HG03565 (cell line): ENCODE results near the gene KLF11.
"Not testable (repeated sequence)": the region's sequence is repeated elsewhere in the genome, so short reads cannot be mapped to it uniquely, and the experiment has no call there.

Experiments used
- ATAC-seq: cut with Tn5 transposase; IDR thresholded peaks from one replicate; pipeline ENCODE4 v1.9.1; 2021; ENCODE audit warnings: mild to moderate bottlenecking, moderate library complexity; ENCODE audit not compliant: unreplicated experiment

KLF11 gene

DNA sequence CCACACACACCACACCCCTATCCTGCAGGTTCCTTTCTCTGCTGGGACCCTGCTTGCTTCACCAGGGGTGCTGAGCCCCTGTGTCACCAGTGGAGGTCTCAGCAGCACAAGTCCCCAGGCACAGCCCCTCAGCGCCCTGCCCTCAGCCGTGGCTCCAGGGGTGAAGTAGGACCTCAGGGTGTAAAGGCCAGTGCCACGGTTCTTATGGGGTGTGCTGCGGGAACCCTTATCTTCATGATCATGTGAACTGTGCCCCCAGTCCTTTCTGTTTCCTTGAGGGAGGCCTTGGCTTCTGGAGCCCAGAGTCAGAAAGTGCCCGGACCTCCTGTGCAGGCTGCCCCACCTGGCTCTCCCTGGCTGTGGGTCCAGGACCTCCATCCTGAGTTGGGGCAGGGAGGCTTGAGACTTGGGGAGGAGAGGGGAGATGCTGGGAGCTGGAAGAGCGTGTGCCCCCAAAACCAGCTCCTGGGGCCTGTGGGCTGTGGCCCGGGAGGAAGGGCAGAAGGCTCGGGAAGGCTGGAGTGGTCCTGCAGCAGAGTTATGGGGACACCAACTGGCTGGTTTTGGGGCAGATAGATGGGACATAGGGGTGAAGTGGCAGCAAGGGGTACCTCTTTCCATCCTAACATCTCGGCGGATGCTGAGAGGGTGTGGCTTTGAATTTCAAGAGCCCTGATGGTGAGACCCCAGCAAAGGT lies 20.2 kb upstream of the KLF11 start:
- ATAC-seq: no peak

DNA sequence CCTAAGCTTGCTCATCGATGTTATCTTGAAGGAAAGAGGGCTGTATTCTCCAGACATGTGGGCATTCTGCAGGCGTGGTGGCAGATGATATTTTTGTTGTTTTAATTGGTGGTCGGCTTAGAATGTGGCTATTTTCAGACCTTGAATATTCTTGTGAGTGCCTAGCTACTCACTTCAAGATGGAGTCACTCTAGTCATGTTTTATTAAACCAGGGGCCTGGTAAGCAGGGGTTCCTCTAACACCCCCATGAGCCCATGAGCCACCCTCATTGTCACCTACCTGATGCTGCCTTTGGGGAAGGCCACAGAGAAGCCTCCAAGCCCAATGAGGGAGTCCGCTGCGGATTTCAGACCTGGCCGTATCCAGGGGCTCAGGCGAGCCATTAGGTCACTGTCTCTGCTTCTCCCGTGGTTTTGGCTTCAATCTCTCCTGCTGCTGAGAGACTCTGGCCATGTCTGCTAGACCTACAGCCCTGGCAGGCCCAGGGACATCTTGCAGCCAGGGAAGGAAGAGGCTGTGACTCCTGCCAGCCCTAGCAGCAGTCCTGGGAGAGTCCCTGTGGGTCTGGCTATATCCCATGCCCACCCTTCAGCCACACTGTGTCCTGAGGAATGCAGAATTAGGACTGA lies 16.3 kb upstream of the KLF11 start:
- ATAC-seq: no peak

DNA sequence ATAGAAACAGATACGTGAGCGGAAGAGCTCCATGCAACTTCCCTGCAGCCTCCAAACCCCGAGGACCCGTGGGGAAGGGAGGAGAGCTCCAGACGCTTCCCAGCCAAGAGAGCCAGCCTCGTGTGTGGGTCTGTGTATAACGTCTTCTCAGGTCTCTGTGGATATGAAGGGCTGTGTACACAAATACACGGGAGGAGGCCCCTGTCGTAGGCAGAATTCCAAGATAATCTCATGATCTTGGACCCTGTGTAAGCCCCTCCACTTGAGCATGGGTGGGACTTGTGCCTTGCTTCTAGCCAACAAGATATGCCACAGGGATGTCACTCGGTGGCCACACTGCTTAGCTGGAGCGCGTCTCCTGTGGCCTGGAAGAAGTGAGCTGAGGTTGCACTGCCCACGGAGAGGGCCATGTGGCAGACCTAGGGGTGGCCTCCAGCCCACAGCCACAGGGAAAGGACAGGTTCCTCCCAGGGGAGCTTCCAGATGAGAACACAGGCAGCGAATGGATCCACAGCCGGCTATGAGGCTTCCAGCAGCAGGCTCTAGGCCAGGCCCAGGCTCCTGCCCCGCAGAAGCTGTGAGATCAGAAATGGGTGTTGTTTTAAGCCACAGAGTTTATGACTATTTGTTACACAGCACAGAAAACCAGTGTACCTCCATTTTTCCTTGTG lies 15.6 kb upstream of the KLF11 start:
- ATAC-seq: no peak

DNA sequence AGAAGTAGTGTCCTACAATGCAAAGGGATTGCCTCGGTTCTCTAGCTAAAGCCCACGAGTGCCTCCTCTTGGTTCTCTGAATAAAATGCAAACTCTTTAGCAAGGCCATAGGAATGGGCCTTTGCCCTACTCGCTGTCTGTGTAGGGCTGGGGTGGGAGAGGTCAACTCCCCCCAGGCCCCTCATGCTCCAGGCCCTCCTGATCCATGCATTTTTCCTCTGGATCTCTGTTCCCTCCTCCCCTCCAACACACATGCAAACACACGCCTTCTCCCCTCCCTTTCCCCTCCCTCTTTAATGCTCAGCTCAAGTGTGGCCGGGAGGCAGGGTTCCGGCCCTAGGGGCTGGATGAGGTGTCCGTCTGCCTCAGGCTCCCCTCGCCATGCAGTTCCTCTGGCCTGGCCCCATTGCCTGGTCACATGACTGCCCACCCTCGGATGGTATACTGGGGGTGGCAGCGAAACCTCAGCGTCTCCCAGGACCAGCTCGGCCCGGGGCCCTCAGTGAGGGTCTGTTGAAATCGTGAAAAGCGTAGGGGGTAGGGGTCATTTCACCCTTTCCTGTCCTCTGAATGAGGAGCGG lies 14.9 kb upstream of the KLF11 start:
- ATAC-seq: no peak

DNA sequence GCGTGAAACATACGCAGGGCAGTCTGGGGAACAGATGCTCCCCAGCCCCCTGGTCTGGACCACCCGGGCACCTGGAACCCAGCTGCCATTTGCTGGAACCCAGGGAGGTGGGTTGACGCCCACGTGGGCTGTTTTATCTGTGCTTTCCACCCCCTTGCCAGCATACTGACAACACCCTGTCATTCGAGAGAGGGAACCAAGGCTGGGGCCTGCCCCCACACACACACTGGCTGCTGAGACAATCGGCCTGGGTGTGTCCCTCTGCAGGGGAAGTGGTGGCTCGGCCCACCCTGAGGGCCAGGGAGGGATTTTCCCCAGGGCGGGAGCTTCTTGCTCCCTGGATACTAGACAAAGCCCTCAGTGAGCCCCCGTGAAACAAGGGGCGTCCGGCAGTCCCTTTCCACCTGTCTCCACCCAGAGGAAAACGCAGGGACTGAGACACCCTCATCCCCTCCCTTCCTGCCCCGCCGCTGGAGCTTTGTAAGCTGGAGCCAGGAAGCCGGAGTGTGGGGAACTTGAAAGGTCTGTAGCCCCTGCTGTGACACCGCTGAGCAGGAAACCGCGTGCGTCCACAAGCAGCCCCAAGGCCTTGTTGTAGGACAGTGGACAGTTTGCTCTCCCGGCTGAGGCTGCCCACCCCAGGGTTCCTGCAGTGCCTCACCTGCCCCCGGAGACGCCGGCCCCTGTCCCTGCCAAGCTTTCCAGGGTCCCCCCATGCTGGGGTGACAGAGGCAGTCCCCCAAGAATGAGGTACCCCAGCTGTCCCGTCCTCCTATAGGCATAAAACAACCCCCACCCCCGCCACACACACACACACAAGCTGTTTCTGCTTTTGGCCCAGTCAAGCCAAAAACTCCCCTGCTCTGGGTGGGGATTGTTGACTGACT lies 14.1 kb upstream of the KLF11 start:
- no peak for ATAC-seq

DNA sequence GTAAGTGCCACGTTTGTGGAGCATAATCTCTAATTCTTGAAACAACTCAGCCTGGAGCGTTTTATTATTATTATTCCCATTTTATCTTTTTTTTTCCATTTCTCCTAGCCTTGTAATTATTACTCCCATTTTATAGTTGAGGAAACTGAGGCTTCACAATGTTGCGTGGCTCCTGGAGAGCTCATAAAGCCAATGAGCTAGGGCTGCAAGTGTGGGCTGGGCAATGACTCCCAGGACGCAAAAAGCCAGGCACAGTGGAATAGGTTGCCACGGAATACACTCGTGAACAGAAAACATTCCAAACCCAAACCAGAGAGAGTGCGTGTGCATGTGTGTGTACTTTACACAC lies 13.5 kb upstream of the KLF11 start:
- ATAC-seq: no peak

DNA sequence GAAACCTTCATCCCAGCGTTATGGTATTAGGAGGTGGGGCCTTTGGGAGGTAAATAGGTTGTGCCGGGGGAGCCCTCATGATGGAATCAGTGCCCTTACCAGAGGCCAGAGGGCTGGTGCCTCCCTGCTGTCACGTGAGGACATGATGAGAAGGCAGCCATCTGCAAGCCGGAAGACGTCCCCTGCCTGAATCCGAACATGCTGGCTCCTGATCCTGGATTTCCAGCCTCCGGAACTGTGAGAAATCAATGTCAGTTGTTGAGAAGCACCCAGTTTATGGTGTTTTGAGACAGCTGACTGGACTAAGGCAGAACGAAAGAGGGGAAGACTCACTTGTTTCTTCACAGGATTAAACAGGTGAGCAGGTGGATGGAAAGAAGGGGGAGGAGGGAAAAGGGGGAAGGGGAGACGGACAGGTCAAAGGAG lies 13.0 kb upstream of the KLF11 start:
- ATAC-seq: no peak

DNA sequence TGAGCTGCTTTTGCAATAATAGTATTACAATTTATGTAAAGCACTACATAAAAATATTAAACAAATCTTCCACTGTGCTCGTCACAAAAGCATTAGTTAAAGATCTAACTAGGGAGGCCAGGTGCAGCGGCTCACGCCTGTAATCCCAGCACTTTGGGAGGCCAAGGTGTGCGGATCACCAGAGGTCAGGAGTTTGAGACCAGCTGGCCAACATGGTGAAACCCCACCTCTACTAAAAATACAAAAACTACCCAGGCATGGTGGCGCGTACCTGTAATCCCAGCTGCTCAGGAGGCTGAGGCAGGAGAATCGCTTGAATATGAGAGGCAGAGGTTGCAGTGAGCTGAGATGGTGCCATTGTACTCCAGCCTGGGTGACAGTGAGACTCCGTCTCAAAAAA lies 12.6 kb upstream of the KLF11 start:
- not testable (repeated sequence) for ATAC-seq

DNA sequence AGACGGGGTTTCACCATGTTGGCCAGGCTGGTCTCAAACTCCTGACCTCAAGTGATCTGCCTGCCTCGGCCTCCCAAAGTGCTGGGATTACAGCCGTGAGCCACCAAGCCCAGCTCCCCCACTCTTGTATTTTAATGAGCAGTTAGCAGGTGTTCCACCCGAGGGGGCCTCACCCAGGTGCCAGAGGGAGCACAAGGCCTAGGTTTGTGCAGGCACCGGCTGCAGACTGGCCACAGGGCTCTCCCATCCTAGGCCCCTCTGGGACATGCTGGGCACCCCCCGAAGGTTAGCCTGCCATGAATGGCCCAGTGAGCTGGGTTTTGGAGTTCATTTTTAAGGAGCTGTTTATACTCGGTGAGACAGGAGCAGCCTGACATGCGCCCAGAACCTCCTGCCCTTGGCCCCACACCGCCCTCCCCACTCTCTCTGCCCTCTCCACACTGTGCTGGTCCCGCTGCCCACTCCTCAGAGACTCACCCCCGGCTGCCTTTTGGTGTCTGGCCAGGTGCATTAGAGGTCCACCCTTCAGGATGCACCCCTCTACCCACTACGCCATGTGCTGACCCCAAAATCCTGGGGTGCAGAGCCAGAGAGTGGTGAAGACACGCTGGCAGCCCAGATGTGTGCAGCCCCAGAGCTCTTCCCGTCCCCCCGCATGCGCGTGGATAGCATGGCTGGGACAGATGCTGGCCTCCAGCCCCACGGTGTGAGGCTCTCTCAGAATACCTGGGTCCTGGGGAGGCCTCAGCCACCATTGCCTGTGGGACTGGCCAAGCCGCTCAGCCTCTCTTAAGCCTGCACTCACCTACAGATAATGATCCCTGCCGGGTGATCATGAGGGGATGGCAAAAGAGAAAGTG lies 11.2 kb upstream of the KLF11 start:
- no peak for ATAC-seq

DNA sequence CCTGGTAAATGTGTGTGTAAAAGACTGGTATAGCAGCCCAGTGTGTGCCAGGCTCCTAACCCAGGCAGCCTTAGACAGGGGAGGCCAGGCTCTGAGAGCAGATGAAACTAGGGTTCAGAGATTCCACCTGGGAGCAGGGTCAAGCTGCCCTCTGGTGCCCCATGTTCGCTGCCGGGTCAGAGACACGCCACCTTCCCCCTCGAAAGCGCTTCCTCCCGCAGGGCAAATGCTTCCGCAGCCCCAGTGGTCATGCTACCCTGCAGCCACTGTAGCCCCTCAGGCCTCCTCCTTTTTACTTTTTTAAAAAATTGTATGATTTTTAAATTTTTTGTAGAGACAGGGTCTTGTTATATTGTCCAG lies 10.6 kb upstream of the KLF11 start:
- no peak for ATAC-seq

DNA sequence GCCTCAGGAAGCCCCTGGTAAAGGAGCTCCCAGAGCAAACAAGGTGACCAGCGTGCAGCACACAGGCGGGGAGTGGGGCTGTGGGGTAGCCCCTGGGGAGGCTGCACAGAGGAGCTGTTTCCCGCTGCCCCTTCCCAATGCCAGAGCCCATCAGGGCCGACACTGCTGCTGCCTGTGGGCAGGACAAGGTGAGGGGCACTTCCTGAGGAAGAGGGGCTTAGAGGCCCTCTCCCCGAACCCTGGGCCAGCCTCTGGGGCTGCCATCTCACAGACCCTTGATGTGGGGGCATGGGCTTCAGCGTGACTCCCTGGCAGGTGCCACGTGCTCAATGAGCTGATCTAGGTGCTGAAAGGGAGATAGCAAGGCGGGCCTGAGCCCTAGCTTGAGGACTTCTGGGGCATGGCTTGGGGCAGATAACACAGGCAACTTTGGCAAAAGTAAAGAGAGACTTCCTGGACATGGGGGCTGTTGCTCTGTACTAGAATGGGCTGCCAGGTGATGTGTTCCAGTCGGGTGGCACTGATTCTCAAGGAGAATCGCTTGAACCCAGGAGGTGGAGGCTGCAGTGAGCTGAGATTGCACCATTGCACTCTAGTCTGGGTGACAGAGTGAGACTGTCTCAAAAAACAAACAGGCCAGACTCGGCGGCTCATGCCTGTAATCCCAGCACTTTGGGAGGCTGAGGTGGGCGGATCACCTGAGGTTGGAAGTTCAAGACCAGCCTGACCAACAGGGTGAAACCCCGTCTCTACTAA lies 9.9 kb upstream of the KLF11 start:
- ATAC-seq: no peak

DNA sequence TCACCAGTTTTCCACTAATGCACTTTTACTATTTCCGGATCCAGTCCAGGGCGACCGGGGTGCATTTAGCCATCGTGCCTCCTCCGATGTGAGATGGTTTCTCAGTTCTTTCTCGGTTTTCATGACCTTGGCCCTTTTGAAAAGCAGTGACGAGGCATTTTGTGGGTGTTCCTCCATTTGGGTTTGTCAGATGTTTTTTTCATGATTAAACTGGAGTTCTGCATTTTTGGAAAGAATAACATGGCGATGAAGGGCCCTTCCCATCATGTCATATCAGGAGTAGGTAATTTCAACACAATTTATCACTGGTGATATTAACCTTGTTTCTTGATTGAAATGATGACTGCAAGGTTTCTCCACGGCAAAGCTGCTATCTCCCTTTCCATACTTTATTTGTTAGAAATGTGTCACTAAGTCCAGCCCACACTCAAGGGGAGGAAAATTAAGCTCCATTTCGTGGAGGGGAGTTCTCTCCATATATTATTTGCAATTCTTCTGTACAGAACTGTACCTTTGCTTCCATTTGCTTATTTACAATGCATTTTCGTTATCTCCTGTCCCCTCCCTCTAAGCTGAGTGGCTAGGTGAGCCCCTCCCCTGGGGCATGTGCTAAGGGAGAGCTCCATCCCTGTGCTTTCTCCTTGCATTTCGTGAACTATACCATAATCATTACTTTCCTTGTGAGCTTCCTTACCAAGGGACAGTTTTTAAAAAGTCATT lies 8.9 kb upstream of the KLF11 start:
- ATAC-seq: no peak

DNA sequence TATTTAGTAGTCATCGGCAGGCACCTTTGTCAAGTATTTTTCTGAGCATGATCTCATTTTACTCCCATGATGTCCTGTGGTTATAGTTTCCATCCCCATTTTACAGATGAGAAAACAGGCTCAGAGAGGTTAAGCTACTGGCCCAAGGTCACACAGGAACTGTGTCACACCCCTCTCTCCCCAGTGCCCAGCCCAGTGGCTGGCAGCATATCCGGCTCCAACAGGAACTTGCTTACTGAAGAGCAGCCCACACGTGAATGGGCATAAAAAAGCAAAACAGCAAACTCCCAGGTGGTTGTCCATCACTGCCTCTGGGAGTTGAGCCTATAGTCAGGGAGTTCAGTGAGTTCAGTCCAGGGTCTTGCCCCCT lies 8.3 kb upstream of the KLF11 start:
- ATAC-seq: no peak

DNA sequence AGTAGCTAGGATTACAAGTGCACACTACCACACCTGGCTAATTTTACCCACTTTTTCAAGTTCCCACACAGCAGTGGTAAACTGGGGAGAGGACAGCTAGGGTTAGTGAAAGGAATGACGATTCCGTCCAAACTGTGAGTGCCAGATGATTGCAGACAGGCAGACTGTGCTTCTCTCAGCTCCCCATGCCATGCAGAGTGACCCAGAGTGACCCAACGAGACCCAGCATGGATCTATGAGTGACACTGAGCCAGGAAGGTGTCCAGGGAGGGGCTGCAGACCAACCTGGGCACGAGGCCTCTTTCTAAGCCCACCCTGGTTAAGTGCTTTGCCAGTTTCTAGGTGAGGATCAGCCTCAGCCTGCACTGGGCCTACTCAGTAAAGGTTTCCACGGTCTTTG lies 7.7 kb upstream of the KLF11 start:
- no peak for ATAC-seq

DNA sequence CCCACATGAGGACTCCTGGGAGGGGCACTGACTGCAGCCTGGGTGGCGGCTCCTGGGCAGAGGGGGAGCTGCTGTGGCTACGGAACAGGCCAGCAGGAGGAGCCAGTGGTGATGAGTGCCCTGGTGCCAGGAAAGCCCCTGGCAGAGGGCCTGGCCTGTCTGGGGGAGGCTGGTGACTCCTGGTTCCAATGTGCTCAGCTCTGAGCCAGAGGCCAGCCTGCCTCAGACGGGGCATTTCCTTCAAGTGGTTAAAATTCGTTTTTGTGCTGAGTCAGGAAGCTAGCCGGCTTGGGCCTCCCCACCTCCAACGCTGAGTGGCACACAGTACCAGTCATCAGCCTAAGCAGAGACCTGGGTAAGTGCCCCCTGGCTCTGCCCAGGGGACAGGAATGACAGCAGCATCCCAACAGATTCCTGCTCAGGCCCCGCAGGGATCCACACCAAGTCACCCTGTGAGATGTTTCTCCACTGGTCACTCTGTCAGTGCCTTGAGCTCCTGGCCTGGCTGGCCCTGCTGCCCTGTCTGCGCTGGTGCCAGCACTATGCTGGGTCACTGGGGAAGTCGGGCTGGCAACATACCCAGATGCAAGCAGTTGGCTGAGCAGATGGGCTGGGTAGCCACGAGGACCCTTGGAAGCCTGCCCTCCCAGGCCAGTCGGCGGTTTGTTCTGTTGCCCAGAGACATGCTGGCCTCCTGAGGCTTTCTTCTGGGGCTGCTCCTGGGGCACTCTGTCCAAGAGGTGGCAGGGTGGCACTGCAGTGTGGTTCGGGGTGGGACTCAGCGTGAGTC lies 7.1 kb upstream of the KLF11 start:
- ATAC-seq: no peak

DNA sequence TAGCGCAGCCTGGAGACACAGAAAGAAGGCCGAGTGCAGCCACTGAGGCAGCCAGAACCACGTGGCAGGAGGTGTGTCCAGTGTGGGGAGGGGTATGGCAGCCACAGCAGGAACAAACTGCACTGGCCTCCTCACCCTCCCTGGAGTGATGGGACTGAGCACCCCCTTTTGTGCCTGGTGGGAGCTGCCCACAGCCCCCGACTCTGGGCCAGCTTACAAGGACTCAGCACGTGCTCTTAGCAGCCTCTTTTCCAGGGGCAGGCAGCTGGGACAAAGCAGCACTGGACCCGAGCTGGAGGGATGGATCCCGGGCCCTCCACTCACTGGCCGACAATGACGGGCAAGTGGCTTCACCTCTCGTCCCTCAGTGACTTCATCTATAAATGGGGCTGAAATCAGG lies 5.2 kb upstream of the KLF11 start:
- ATAC-seq: no peak

DNA sequence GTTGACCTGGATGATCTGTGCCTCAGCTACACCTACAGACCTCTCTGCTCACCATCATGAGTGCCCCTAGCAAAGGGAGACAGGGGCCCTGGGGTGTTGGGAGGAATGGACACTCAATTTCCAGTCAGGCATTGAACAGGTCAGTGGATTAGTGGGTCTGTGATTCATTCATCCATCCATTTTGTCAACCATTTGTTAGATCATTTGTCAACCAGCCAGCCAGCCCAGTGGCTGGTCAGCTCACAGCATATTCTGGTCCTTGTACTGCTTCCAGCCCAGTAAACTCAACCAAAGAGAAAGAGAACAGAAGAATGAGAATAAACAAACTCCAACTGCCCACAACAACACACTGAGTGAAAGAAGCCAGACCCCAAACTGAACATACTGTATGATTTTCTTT lies 4.6 kb upstream of the KLF11 start:
- ATAC-seq: no peak
